ENCODE data around the gene SLC12A7.

Gene SLC12A7

GRCh38 chr5:1048162-1048721 lies 63.6 kb downstream of the SLC12A7 start:
- Histone ChIP-seq H3K4me3 (ENCODE audit: low read depth, low read length) (no peak overlapping the region), H3K9me3 (ENCODE audit: control insufficient read depth, insufficient read depth, low read depth, low read length) (no peaks in the 10 kb centered on the region), H3K4me1 (ENCODE audit: control insufficient read depth, insufficient read depth, low read length) (no peaks in the 10 kb centered on the region), H3K36me3 (ENCODE audit: control insufficient read depth in 2 of 2, insufficient read depth in 1 of 2, low read length in 2 of 2) (peaks cover 0 to 19% of the 10 kb centered on the region in 2 experiments; a peak in 1 of 3 replicates), H3K27ac (ENCODE audit: extremely low read depth, low read depth, low read length) (no peak overlapping the region)
- POLR2A ChIA-PET: no interaction called here
- CTCF ChIA-PET: no interaction called here
- no peak for TF ChIP-seq ZBTB20 (tag by site-specific recombination; IDR thresholded peaks at IDR 0.05)
- peak; percentile 91 for TF ChIP-seq ZFHX2 (tag by site-specific recombination; conservative IDR thresholded peaks at IDR 0.05)
- TF ChIP-seq EGR2 (tag by site-specific recombination; IDR thresholded peaks at IDR 0.05; ENCODE audit: low read depth): peak; percentile 82
- no peak for TF ChIP-seq SP3 (tag by site-specific recombination; IDR thresholded peaks at IDR 0.05)

DNA sequence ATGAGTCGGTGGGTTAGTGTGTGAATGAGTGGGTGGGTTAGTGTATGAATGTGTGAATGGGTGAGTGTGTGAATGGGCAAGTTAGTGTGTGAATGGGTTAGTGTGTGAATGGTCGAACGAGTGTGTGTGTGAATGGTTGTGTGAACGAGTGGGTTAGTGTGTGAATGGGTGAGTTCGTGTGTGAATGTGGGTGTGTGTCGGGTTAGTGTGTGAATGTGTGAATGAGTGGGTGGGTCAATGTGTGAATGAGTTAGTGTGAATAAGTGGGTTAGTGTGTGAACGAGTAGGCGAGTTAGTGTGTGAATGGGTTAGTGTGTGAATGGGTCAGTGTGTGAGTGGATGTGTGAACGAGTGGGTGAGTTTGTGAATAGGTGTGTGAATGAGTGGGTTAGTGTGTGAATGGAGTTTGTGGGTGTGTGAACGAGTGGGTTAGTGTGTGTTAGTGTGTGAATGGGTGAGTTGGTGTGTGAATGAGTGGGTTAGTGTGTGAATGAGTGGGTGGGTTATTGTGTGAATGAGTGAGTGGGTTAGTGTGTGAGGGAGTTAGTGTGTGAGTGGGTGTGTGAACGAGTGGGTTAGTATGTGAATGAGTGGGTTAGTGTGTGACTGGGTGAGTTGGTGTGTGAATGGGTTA lies 64.4 kb downstream of the SLC12A7 start:
- H3K4me3 ChIP-seq (ENCODE audit: low read depth, low read length): no peak overlapping the region
- ChIA-PET CTCF (no interaction called here), POLR2A (no interaction called here)
- H3K27ac ChIP-seq (ENCODE audit: extremely low read depth, low read depth, low read length): no peak overlapping the region
- peaks cover 0 to 11% of the 10 kb centered on the region in 2 experiments; a peak in 1 of 3 replicates for H3K36me3 ChIP-seq (ENCODE audit: control insufficient read depth in 2 of 2, insufficient read depth in 1 of 2, low read length in 2 of 2)
- H3K4me1 ChIP-seq (ENCODE audit: control insufficient read depth, insufficient read depth, low read length): no peaks in the 10 kb centered on the region
- H3K9me3 ChIP-seq (ENCODE audit: control insufficient read depth, insufficient read depth, low read depth, low read length): no peaks in the 10 kb centered on the region
- TF ChIP-seq ZNF24 (tag by site-specific recombination; IDR thresholded peaks at IDR 0.05): no peak
- TF ChIP-seq ZNF473 (tag by site-specific recombination; IDR thresholded peaks at IDR 0.05): peak; percentile 29; the same call in 1 of the 2 replicates
- no peak for TF ChIP-seq ZNF792 (tag by site-specific recombination; IDR thresholded peaks at IDR 0.05)
- TF ChIP-seq AEBP2 (tag by site-specific recombination; IDR thresholded peaks at IDR 0.05; ENCODE audit: borderline replicate concordance): no peak
- no peak for TF ChIP-seq TRIM28 (IDR thresholded peaks at IDR 0.05; ENCODE audit: borderline replicate concordance, low read length)
- peak; percentile 73; the same call in 1 of the 2 replicates for TF ChIP-seq ZFHX2 (tag by site-specific recombination; conservative IDR thresholded peaks at IDR 0.05)
- TF ChIP-seq ZNF248 (tag by site-specific recombination; IDR thresholded peaks at IDR 0.05): no peak
- TF ChIP-seq ZNF404 (tag by site-specific recombination; IDR thresholded peaks at IDR 0.05): no peak
- TF ChIP-seq, protein P1, sequence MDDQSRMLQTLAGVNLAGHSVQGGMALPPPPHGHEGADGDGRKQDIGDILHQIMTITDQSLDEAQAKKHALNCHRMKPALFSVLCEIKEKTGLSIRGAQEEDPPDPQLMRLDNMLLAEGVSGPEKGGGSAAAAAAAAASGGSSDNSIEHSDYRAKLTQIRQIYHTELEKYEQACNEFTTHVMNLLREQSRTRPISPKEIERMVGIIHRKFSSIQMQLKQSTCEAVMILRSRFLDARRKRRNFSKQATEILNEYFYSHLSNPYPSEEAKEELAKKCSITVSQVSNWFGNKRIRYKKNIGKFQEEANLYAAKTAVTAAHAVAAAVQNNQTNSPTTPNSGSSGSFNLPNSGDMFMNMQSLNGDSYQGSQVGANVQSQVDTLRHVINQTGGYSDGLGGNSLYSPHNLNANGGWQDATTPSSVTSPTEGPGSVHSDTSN (CRISPR knock-in tag; IDR thresholded peaks at IDR 0.05): no peak
- no peak for TF ChIP-seq ZNF302 (tag by site-specific recombination; IDR thresholded peaks at IDR 0.05; ENCODE audit: low read depth)
- no peak for TF ChIP-seq ZNF2 (tag by site-specific recombination; IDR thresholded peaks at IDR 0.05)
- no peak; the same call in 1 of the 2 replicates for TF ChIP-seq KLF9 (tag by site-specific recombination; IDR thresholded peaks at IDR 0.05; ENCODE audit: low read depth)
- TF ChIP-seq ZNF433 (tag by site-specific recombination; IDR thresholded peaks at IDR 0.05; ENCODE audit: low read depth): no peak
- TF ChIP-seq ZNF394 (tag by site-specific recombination; IDR thresholded peaks at IDR 0.05; ENCODE audit: borderline replicate concordance): no peak
- no peak for TF ChIP-seq HOXD13 (CRISPR knock-in tag; IDR thresholded peaks at IDR 0.05; ENCODE audit: borderline replicate concordance)
- no peak for TF ChIP-seq ZNF514 (tag by site-specific recombination; IDR thresholded peaks at IDR 0.05)
- no peak for TF ChIP-seq ZNF174 (tag by site-specific recombination; IDR thresholded peaks at IDR 0.05)
- no peak for TF ChIP-seq ZFP69B (tag by site-specific recombination; IDR thresholded peaks at IDR 0.05)
- no peak for TF ChIP-seq ZNF169 (tag by site-specific recombination; IDR thresholded peaks at IDR 0.05)
- TF ChIP-seq, protein P2, sequence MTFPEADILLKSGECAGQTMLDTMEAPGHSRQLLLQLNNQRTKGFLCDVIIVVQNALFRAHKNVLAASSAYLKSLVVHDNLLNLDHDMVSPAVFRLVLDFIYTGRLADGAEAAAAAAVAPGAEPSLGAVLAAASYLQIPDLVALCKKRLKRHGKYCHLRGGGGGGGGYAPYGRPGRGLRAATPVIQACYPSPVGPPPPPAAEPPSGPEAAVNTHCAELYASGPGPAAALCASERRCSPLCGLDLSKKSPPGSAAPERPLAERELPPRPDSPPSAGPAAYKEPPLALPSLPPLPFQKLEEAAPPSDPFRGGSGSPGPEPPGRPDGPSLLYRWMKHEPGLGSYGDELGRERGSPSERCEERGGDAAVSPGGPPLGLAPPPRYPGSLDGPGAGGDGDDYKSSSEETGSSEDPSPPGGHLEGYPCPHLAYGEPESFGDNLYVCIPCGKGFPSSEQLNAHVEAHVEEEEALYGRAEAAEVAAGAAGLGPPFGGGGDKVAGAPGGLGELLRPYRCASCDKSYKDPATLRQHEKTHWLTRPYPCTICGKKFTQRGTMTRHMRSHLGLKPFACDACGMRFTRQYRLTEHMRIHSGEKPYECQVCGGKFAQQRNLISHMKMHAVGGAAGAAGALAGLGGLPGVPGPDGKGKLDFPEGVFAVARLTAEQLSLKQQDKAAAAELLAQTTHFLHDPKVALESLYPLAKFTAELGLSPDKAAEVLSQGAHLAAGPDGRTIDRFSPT (tag by site-specific recombination; IDR thresholded peaks at IDR 0.05): no peak
- TF ChIP-seq ZNF660 (tag by site-specific recombination; IDR thresholded peaks at IDR 0.05): no peak
- peak; percentile 93 for TF ChIP-seq ZNF18 (tag by site-specific recombination; IDR thresholded peaks at IDR 0.05)
- TF ChIP-seq KLF16 (tag by site-specific recombination; IDR thresholded peaks at IDR 0.05): no peak
- TF ChIP-seq BCL6B (tag by site-specific recombination; IDR thresholded peaks at IDR 0.05): no peak; the same call in 1 of the 2 replicates
